ENCODE results near the gene PSD2.

PSD2 gene

DNA sequence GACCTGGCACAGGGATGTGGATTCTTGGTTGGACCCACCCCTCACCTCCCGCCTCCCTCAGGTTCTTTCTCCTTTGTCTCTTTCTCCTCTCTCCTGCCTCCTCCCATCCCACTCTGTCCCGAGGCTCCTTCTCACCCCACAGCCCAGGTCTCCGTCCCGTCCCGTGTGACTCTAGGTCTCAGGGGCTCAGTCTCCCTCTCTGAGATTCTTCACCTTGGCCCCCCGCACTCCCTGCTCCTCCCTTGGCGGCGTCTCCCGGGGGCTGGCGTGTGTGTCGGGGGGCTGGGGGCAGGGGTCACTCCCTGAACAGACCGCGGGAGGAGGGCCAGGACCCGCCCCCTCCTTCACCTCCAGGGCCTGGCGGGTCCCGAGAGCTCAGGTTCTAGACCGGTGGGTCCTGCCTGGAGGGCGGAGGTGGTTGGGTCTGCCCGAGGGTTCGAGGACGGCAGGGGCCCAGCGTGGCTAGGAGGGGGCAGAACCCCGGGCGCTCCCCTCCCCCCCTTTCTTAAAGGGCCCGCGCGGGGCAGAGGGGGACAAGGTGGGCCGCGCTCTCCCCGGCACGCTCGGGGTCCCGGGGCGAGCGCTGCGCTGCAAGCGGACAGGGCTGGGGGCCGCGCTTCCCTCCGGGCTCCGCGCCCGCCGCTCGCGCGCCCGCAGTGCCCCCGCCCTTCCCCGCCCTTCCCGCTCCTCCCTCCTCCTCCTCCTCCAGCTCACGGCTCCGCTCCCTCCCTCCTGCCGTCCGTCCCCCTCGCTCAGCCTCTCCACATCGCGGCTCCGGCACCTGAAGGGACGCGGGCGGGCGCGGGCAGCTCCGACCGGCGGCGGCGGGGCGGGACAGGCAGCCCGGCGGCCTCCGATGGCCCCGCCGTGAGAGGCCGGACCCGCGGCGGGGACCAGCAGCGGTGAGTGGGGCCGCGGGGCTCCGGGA lies at the start of gene PSD2:
Gene PSD2, plus strand, starts transcription at position 735 of the 928 bp plus-strand sequence. CDS start 13,633 bp downstream, outside the sequence.
- peak in 1 of 2 donors; percentile 47 for DNase-seq

DNA sequence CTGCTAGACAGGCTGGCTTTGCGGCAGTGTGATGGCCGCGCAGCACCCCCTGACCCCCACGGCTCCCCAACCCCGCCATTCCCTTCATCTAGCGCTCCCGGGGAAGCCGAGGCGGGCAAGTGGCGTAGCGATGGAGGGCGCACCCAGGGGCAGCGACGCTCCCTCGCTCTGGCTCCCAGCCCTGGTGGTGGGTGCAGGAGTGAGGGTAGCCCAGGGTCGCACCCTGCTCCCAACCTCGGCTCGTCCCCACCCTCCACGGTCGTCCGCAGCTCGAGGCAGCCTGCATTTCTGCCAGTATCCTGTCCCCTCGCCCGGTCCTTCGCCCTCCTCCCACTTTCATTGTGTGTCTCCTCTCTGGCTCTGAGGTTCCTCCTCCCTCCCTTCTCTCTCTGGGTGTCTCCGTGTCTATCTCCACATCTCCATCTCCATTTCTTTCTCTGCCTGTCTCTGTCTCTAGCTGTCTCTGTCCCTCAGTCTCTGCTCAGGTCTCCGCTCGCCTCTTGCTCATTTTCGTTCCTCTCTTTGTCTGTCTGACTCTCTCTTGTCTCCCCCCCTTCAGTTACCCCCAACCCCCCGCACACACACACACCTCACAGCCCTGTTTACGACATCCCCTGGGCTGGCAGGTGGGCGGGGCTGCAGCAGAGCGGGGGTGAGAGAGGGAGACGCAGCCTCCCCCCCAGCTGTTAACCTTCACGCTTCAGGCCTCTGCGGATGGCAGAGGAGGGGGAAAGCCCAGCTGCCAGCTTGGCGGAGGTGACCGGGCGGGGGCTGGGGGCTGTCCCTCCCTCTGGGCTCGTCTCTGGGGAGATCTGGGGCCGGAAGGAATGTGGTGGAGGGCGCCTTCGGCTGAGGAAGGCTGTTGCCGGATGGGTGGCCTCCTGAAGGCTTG lies 48.7 kb upstream of the PSD2 start:
- peak; percentile 72 to 75 for DNase-seq

DNA sequence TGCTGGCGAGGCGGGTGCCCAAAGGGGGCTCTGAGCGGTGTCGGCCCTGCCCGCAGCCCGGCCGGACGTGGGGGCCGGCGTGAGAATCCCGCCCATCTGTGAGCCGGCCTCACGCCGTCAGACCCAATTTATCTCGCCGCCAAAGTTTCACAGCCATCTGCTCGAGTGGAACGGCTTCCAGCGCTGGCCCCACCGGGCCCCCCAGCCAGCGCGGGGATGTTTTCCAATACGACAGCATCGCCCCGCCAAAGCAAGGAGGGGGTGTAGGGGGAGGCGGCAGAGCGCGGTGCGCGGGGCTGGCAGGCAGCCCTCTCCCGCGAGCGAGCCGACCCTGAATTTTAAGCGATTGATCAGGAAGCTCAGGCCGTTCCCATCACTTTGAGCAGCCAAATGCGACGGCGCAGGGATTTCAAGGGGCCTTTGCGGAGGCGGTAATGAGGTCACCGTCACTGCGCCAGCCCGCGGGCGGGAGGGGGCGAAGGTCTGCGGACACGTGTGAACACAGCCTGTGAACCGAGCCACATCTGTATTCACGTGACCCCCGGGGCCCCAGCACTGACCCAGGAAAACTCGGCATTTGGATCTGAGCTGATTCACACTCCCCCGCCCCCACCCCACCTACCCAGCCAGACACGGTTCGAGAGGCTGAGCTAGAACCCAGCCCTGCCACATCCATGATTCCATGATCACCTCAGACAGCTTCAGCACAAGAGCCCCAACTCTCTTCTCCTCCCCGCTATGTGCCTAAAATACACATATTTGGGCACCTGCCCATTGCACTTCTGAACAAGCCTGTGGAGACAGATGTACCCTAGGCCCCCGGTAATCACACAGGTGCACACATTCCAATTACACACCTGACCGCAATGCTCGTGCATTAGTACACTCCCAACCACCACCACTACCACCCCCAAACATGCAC lies 47.8 kb upstream of the PSD2 start:
- peak; percentile 60 for DNase-seq

DNA sequence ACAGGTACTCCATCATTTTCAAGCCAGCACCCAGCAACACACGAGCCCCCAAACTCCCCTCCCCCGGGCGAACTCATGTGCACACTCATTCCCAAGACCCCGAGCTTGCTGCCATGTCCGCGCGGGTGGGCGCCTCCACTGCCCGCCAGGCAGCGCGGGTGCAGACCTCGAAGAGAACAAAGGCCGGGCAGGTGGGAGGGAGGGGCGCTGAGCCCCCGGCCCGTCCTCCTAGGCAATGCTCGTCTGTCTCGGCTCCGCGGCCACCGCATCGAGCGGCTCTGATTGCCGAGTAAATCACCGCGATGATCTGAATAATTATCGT lies 47.1 kb upstream of the PSD2 start:
- no peak for DNase-seq

DNA sequence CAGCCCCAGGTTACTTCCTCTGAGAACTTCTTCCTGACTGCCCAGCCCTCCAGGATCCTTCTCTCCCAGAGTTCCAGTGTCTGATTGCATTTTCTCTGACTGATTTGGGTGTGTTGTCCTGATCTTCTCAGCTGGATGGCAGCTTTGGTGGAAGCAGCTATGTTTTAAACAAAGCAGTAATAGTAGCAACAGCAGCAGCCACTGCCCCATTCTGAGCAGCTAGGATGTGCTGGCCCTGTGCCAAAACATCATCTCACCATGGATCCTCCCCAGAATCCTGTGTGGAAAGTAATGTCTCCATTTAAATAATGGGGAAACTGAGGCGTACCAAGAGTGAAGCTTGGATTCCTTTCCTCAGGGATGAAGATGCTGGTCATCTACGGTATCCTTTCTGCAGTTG lies 46.4 kb upstream of the PSD2 start:
- no peak for DNase-seq

DNA sequence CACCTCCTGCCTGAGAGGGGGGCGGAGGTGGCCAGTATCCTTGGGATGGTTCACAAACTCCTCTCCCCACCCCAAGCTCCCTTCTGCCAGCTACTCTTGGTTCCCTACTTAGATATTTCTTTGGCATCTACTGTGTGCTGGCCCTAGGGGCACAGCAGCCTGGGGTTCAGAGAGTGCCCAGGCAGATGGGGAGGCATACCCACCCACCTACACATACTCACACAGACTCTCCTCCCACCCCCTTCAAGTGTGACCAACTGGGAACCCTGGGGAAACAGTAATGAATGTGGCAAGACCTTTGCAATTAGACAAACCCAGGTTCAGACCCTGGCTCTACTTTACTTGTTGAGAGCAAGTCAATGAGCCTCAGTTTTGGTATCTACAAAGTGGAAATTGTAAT lies 44.4 kb upstream of the PSD2 start:
- no peak for DNase-seq

DNA sequence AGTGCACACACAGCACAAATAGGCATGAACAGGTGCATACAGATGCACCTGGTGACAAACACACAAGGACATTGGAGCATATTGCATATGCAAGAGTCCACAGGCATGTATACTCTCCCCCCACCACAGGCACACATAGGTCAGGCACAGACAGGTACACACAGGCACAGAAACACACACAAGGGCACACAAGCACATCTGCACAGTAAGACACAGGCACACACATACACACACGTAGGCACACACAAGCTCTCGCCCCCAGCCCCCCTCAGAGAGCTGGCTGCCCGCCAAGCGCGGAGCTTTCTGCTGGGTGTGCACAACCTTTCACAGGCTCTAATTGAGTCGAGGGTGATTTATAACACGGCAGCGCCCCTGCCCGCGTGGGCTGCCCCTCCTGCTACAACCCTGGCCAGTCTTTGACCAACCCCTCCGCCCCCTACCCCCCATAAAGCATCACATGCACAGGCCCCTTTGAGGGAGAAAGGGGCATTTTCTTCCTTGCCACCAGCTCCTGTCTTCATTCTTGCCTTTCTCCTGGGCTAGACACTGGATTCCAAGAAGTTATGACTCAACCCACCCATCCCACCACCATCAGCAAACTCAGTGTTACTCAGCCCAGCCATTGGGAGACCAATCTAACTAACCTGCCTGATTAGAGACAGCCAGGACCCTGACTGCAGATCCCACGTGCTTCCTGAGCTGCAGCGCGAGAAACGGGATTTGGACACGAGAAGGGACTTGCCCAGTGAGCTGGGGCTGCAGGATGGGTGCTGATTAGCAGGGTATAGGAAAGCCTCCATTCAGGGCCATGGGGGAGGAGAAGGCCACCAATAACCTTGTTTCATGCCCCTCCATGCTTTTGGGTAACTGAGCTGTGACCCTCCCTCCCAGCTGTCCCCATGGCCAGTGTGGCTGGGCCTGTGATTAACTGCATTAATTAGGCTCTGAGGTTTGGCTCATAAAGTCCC lies 42.8 kb upstream of the PSD2 start:
- DNase-seq = no peak

DNA sequence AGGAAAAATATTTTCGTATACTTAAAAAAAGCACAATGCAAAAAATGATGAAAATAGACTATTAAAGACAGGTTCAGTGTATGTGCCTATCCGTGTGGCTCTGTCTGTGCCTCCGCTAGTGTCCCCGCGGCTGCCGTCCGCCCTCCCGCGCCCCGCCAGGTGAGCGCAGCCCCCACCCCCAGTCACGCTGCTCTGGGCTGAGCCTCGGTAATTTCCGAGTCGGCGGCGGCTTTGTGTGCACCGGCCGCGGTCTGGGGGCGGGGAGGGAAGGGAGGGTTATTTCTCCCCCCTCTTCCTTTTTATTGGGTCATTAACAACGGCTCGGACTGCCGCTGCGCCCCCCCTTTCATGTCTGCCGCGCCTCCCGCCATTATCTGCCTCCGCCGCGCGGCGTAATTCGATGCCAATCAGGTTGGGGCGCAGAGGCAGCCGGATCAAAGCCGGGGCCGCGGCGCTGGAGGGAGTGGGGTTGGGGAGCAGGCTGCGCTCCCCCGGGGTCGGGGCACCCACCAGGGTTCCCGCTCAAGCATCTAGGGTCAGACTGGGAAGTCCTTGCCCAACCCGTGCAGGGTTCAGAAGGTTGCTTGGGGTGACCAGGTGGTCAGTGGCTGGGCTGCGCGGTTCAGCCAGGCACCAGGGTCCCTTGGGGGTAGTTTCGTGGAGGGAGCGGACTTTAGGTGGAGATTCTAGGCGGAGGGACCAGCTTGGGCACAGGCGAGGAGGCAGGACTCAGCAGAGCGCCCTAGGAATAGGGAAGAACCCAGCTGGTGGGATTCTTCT lies 39.5 kb upstream of the PSD2 start:
- peak in 1 of 2 donors; percentile 17 for DNase-seq

DNA sequence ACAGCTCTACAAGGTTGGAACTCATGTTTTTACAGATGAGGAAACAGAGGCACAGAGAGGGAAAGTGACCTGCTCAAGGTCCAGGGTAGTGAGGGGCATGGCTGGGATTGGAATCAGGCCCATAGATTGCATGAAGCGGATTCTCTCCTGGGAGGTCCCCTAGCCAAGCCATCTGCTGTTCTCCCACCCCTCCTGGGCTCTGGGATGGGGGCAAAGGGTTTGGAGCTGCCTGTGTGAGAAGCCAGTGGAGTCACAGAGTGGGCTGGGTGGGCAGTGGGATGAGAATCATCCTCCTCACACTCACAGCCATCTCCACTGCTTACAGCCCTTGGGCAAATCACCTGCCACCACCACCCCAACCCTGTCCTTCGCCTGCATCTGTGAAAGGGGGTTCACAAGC lies 38.6 kb upstream of the PSD2 start:
- no peak for DNase-seq

DNA sequence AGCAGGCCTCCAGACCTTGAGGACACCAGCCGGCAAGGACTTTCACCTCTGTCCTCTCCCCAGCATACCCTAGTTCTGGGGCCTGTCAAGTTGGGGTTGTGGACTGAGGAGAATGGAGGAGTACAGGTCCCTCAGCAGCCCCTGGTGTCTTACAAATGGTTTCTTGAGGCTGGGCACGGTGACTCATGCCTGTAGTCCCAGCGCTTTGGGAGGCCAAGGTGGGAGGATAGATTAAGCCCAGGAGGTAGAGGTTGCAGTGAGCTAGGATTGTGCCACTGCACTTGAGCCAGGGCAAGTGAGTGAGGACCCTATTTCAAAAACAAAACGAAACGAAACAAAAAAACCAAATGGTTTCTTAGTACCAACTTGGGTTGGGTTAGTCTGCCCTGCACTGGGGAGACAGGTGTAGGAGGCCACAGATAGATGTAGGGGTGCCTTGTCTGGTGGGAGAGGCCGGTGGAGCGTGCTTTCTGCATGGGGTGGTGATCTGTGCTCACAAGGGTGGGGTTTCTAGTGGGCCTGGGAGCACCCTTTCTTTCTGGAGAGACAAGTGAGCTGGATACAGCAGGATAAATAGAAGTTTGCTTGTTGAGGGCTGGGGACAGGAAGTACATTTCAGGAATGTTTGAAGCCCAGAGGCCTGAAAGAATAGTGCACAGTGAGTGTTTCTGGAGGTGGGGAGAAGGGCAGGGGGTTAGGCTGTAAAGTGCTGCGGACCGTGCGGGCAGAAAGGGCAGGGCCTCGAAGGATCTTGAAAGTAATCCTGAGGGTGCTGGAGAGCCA lies 37.7 kb upstream of the PSD2 start:
- no peak for DNase-seq

DNA sequence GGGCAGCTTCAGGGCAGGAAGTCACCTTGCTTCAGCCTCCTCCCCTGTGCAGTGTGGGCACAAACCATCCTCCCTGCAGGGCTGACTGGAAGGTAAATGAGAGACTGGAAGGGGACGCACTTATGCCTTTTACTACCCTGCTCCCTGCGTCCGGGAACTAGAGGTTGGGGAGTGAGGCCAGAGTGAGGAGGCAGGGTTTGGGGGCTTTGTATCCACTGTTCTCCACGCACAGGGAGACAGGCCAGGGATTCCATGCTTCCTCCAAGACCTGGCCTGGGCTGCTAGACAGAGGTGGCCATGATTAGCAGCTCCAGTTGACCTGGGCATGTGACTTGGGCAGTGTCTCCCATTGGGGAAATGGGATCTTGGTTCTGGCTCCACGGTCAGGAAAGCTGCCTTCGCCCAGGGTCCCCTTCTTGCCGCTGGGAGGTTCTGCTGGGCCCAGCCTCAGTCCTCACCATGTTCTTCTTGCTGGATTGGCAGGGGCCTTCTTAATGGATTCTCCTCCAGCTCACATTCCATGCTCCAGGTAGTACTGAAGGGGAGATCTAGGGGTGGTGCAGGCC lies 37.0 kb upstream of the PSD2 start:
- DNase-seq = no peak

DNA sequence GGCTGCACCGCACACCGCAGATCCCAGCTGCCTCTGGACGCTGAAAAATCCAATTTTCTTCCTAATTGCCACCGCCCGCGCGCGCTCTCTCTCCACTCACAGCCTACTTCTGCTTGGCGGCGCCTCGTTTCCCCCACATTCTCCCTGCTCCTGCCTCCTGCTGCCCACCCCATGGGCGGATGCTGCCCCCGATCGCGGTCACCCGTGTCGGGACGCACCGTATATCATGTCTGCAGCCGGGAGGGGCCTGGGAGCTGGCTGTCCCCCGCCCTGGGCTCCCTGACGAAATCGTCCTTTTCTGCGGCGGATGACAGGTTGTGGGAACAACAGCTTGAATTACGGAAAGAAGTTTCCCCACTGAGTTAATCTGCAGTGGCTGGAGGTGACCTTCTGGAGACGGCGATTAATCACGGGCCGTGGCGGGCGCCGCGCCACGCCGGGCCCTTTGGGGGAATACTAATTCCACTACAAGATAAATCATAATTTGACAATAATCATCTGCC lies 36.3 kb upstream of the PSD2 start:
- no peak for DNase-seq

DNA sequence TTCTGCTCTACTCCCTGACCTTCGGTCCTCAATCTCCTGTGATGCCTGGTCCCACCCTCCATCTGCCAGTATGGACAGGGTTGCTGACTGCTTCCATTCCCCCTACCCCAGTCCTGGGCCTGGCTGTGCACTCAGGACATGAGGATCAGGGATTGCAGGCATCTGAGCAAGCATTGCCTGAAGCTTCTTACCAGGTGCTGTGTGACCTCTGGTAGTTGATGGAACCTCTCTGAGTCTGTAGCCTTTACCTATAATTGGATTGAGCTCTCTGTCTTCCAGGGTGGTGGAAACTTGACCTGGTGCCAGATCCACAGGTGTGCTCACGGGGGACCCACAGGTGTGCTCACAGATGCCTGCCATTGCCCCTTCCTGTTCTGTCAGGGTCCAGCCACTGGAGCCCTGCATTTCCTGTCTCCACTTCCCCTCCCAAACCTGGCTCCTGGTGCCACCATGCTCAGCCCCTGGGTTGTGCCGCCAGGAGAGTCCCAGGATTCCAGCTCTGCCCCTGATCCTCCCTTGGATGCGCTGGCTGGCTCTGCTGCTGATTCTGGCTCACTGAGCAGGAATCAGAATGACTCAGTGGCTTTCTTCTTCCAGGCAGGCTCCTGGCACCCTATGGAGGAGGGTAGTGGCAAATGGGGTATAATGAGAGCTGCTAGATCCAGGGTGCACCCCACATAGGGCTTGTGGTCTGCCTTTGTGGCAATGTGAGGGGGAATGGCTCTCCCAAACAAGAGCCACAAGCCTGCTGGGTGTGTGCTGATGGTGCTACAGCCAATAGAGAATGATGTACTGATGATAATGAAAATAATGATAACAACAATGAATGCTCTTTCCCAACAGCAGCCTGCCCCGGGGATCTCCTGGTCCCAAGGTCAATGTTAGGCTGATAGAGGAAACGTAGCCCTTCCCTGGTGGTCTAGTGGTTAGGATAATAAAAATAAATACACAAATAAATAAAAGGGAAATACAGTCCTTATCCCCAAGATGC lies 35.2 kb upstream of the PSD2 start:
- DNase-seq = no peak

DNA sequence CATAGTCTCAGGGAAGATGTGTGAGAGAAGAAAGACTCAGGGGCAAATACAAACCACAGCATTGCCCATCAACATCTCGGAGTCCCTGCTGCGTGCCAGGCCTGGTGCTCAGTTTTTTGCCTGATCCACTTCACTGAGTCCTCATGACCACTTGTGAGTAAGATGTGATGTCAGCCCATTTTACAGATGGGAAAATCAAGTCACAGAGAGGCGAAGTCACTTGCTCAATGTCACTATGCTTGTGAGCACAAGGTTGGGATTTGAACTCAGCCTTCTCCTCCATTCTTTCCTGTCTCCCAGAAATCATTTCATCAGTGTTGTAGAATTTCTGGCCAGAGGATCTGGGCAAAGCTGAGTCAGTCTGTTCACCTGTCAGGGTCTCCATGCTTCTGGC lies 34.6 kb upstream of the PSD2 start:
- no peak for DNase-seq

DNA sequence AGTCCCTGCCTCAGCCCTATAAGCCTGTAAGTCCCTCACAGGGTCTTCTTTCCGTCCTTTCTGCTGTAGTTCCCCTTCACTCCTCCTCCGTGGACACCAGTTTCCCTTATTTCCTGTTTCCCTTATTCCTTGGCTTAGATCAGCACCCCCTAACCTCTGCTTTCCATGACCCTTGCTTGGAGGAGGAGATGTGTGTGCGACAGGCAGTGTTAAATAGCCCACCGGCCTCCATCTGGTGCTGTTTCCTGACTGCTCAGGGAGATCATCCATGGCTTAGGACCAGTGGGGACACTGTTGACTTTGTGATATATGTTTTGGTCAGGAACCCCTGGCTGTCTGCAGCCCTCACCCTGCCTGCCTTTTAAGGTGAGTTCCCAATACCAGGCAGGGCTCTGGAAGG lies 34.1 kb upstream of the PSD2 start:
- DNase-seq = no peak

DNA sequence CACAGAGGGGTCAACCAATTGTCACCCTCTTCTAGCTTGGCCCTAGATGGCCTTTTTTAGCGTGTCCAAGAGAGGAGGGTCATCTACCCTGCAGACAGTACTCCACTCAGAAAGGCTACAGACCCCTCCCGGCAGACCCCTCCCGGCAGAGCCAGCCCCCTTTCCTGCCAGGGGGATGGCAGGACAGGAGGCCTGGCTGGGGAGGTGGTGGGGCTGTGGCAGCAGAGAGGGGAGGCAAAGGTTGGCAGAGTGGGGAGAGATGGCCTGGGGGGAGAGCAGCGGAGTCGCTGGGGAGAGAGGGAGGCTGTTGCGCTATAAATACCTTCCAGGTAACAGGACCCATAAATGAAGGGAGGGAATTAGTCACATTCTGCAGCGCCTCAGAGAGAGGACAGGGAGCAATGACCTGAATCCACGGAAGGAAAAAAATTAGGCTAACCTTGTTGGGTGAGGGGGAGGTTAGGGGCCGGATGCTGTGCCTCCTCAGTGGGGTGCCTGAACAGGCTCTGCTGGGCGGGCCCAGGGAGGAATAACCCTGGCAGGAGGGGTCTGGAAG lies 32.9 kb upstream of the PSD2 start:
- DNase-seq = no peak

DNA sequence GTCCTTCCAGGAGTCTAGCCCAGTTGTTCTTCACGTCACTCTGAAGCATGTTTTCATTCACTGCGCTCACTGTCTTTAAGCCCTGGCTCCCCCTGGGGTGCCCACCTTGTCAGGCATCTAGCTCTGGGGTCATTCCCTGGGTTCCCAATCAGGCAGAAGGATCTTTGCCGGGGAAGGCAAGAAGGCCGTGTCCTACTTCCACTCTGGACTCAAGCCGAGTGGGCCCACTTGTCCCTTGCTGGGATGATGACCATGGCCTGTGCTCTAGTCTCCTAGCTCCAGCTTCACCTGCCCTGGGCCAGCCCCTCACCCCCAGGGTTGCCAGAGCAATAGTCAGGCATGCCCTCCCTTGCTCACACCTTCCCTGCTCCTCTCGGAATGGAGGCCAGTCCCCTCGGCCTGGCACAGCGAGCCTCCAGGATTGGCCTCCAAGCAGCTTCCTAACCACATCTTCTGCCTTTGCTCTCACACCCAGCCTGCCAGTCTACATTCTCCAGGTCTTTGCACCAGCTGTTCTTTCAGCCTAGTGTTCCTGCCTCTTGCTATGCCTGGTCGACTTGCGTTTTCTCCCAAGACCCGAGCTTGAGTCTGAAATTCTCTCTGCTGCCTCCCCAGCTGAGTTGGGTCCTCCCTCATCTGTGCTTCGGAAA lies 32.2 kb upstream of the PSD2 start:
- DNase-seq = no peak
